ENCODE results near the gene ACBD6.

ACBD6 gene

DNA sequence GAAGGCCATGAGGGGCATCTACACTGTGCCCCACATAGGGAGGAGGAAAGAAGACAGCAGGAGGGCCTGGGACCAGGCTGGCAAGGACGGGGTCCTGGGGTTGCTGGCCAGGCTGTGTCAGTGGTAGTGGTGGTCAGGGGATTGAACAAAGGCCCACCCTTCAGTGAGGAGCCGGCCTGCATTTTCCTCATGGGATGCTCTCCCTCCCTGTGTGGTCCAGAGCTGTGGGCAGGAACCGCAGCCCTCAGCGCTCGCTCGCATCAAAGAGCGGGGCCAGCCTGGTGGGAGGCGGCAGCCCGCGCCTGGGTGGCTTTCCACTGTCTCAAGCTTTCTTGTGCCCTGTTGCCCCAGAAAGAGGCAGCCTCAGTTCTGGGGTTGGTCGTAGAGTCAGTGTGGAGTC lies 247.5 kb downstream of the ACBD6 start:
- Histone ChIP-seq H3K79me2 (ENCODE audit: control insufficient read depth, low read length) (no peaks in the 10 kb centered on the region), H3K36me3 (ENCODE audit: control insufficient read depth, low read length) (no peaks in the 10 kb centered on the region), H3F3A (ENCODE audit: control insufficient read depth, insufficient read depth) (no peaks in the 10 kb centered on the region), H3K9me3 (ENCODE audit: control insufficient read depth, insufficient read depth, low read length) (no peaks in the 10 kb centered on the region), H3K27ac (ENCODE audit: low read depth, low read length) (no peak overlapping the region), H3K4me2 (ENCODE audit: low read length) (no peak overlapping the region), H3K9me2 (replicated peaks; ENCODE audit: control insufficient read depth, low read length) (no peaks in the 10 kb centered on the region), H3K27me3 (ENCODE audit: control insufficient read depth, low read length) (no peaks in the 10 kb centered on the region), H3K4me3 (ENCODE audit: low read length) (no peak overlapping the region), H4K20me1 (ENCODE audit: control insufficient read depth, insufficient read depth, low read depth, low read length) (peaks cover 3% of the 10 kb centered on the region; the same call in 1 of the 2 replicates), H3K4me1 (ENCODE audit: control insufficient read depth, low read length) (no peaks in the 10 kb centered on the region)
- TF ChIP-seq, protein P1, sequence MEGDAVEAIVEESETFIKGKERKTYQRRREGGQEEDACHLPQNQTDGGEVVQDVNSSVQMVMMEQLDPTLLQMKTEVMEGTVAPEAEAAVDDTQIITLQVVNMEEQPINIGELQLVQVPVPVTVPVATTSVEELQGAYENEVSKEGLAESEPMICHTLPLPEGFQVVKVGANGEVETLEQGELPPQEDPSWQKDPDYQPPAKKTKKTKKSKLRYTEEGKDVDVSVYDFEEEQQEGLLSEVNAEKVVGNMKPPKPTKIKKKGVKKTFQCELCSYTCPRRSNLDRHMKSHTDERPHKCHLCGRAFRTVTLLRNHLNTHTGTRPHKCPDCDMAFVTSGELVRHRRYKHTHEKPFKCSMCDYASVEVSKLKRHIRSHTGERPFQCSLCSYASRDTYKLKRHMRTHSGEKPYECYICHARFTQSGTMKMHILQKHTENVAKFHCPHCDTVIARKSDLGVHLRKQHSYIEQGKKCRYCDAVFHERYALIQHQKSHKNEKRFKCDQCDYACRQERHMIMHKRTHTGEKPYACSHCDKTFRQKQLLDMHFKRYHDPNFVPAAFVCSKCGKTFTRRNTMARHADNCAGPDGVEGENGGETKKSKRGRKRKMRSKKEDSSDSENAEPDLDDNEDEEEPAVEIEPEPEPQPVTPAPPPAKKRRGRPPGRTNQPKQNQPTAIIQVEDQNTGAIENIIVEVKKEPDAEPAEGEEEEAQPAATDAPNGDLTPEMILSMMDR (IDR thresholded peaks at IDR 0.05; ENCODE audit: low read depth, low read length, poor library complexity, severe bottlenecking) = no peak
- TF ChIP-seq EZH2phosphoT487 (IDR thresholded peaks at IDR 0.05; ENCODE audit: borderline replicate concordance, low read length) = no peak

DNA sequence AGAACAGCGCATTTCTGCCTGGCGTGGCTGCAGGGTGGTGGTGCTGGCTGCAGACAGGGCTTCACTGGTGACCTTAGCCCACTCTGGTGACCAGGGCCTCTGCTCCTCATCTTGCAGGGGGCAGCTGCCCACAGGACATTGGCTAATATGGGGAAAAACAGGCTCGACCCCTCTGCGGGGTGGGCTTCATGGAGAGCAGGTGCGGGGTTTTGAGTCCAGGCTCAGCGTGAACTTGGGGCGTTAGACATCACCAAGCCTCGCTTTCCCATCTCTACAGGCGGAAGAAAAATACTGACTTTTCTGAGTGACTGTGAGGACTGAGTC lies 247.9 kb downstream of the ACBD6 start:
- Histone ChIP-seq H3K36me3 (ENCODE audit: control insufficient read depth, low read length) (no peaks in the 10 kb centered on the region), H3K27ac (ENCODE audit: low read depth, low read length) (no peak overlapping the region), H3K4me1 (ENCODE audit: control insufficient read depth, low read length) (no peaks in the 10 kb centered on the region), H3K9me3 (ENCODE audit: control insufficient read depth, insufficient read depth, low read length) (no peaks in the 10 kb centered on the region), H3K4me2 (ENCODE audit: low read length) (no peak overlapping the region), H3F3A (ENCODE audit: control insufficient read depth, insufficient read depth) (no peaks in the 10 kb centered on the region), H3K9me2 (replicated peaks; ENCODE audit: control insufficient read depth, low read length) (no peaks in the 10 kb centered on the region), H3K79me2 (ENCODE audit: control insufficient read depth, low read length) (no peaks in the 10 kb centered on the region), H4K20me1 (ENCODE audit: control insufficient read depth, insufficient read depth, low read depth, low read length) (peaks cover 3% of the 10 kb centered on the region; the same call in 1 of the 2 replicates), H3K4me3 (ENCODE audit: low read length) (no peak overlapping the region), H3K27me3 (ENCODE audit: control insufficient read depth, low read length) (no peaks in the 10 kb centered on the region)
- TF ChIP-seq, protein P1 (IDR thresholded peaks at IDR 0.05; ENCODE audit: low read depth, low read length, poor library complexity, severe bottlenecking) = no peak

DNA sequence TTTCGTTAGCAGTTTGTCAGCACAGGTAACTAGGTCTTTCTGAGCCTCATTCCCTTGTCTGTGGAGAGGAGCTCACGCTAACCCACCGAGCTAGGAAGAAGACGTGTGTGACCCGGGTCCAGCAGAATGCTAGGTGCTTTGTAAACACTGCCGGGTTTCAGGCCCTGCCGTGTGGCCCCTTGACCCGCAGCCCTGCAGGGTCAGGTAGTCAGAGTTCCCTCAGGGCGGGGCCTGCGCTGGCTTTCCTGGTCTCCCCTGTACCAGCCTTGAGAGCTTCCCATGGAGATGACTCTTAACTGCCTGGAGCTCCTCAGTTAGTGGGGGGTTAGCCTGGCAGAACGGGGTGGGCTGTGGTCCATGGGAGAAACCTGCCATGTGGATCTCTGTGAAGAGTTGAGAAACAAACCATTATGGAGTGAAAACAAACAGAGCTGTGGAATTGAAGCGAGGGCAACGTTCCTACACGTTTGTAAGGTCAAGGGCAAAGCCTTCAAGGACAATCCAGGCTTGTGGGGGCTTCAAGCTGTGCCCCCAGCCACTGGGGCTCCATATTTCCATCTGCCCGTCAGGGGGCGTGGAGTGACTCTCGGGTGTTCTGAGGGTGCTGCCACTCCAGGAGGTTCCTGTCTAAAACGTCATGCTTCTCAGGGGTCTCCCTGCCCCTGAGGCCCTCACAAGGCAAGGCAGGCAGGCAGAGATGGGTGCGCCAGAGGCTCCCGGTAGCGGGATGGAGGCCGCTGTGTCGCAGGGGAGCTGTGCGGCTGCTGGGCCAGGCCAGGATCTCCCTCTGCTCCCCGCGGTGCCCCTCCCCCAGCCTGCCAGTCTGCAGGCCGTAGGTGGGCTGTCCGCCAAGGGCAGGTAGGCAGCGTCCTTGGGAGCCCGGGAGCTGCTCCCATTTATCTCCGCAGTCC lies 248.5 kb downstream of the ACBD6 start:
- H3K27ac ChIP-seq (ENCODE audit: low read depth, low read length) = no peak overlapping the region
- H3K4me1 ChIP-seq (ENCODE audit: control insufficient read depth, low read length) = no peaks in the 10 kb centered on the region
- no peaks in the 10 kb centered on the region for H3K36me3 ChIP-seq (ENCODE audit: control insufficient read depth, low read length)
- no peak overlapping the region for H3K4me2 ChIP-seq (ENCODE audit: low read length)
- H3F3A ChIP-seq (ENCODE audit: control insufficient read depth, insufficient read depth) = no peaks in the 10 kb centered on the region
- H3K4me3 ChIP-seq (ENCODE audit: low read length) = no peak overlapping the region
- TF ChIP-seq EZH2phosphoT487 (IDR thresholded peaks at IDR 0.05; ENCODE audit: borderline replicate concordance, low read length) = no peak
- TF ChIP-seq, protein P1 (IDR thresholded peaks at IDR 0.05; ENCODE audit: low read depth, low read length, poor library complexity, severe bottlenecking) = no peak
- H3K79me2 ChIP-seq (ENCODE audit: control insufficient read depth, low read length) = no peaks in the 10 kb centered on the region
- H3K9me2 ChIP-seq (replicated peaks; ENCODE audit: control insufficient read depth, low read length) = no peaks in the 10 kb centered on the region
- H4K20me1 ChIP-seq (ENCODE audit: control insufficient read depth, insufficient read depth, low read depth, low read length) = peaks cover 3% of the 10 kb centered on the region; the same call in 1 of the 2 replicates
- no peaks in the 10 kb centered on the region for H3K27me3 ChIP-seq (ENCODE audit: control insufficient read depth, low read length)
- no peaks in the 10 kb centered on the region for H3K9me3 ChIP-seq (ENCODE audit: control insufficient read depth, insufficient read depth, low read length)

All from DOHH2 (cell line).